Central memory CD4-positive, alpha-beta T cell (primary cell): ENCODE measurements around the gene FKBP2.
"Not testable (repeated sequence)": the region's sequence is repeated elsewhere in the genome, so short reads cannot be mapped to it uniquely, and the experiment has no call there.

Experiments
- DNase-seq: peaks from one replicate; pipeline ENCODE4 v3.0.0; 2022

FKBP2 gene

DNA sequence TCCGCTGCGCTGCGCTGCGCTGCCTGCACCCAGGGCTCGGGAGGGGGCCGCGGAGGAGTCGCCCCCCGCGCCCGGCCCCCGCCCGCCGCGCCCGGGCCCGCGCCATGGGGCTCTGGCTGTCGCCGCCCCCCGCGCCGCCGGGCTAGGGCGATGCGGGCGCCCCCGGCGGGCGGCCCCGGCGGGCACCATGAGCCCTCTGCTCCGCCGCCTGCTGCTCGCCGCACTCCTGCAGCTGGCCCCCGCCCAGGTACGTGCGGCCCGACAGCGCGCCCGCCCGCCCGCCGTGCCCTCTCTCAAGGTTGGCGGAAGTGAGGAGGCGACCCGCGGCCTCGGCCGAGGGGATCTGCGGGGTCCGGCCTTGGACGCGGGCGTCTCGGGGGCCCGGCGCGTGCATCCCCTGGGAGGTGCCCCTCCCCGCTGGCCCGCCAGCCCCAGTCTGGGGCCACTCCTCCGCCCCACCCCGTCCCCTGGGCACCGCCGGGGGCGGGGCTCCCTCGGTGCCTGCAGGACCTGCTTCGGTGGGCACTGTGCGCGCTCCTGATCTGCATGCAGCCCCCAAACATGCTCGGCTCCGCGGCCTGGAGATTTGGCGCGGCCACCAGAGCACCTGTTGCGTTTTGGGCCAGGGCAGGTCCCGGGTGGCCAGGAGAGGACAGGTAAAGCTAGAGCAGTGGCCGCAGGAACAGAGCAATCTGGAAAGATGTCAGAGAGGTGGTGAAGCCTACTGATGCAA, 6.1 kb upstream of the FKBP2 start:
- DNase-seq = peak; percentile 56

GRCh38 chr11:64235437-64236161, 5.3 kb upstream of the FKBP2 start:
- DNase-seq = no peak

- no peak for DNase-seq
These were observed 3.4 kb upstream of the FKBP2 start for GRCh38 chr11:64237484-64237951.

- DNase-seq = no peak
These were observed 2.8 kb upstream of the FKBP2 start for GRCh38 chr11:64238076-64238475.

DNA sequence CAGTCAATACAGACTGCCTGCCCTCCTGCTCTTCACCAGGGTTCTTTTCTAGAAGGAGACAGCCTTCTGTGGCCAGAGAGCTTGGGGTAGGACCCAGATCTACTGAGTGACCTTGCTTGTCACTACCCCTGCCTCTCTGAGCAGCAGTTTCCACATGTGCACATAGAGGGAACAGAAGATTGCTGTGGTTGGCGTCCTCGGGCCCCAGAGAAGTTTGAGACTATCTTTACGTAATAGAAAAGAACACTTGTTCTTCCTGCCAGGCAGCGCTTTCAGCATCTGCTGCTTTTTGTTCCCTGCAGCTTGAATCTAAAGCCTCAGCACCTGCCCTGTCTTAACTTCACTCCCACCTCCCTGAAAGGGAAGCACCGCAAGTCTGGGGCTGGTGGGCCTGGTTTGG, 1.9 kb upstream of the FKBP2 start:
- DNase-seq = no peak

GRCh38 chr11:64239662-64240434, 1.0 kb upstream of the FKBP2 start:
- DNase-seq = no peak

DNA sequence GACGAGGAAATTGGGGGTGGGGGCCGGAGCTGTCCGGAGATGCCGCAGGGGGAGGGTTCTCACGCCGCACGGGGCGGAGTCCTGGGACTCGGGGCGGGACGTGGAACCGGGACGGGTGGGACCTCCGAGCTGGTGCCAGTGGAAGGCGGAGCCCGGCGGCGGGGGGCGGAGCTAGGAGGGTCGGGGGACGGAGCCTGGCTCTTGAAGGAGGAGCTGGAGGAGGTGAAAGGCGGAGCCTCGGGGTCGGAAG, 271 bp downstream of the FKBP2 start:
- peak; percentile 100 for DNase-seq

DNA sequence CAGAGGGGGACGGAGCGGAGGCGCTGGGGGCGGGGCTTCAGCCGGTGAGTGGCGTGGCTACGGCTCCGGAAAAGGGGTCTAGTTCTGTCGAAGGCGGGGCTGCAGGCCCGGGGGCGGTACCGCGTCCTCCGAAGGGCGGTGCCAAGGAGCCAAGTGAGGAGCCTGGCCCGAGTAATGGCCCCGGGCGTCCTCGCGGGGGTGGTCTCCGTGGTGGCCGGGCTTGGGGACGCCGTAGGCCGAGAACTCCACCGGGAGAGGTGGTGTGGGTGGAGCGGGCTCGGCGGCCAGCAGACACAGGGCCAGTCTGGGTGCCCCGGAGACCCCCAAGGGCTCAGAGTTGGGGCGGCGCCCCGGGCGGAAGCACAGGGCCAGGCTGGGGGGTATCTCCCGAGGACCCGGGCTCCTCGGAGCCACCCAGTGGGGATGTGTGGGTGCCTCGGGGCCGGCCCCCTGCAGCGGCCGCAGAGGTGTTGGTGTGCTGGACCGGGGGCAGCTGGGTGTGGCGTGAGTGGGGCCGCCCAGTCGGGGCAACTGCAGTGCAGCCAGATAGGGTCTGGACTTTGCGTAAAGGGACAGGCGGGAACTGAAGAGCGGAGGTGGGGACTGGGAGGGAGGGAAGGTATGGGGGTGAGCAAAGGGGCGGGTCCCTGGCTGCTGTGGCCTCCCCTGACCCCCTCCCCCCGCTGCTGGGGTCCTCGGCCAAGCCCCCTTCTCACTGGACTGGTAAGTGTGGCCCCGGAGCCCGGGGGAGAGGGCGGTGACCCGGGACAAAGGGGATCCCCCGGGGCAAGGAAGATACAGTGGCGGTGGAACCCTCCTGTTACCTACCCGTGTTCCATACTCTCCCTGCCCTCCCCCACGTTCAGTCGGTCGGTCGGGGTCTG, 838 bp downstream of the FKBP2 start:
- no peak for DNase-seq

- no peak for DNase-seq
These were observed 2.5 kb downstream of the FKBP2 start for GRCh38 chr11:64243236-64243854.

- no peak for DNase-seq
These were observed 3.2 kb downstream of the FKBP2 start for GRCh38 chr11:64244107-64244506.

DNA sequence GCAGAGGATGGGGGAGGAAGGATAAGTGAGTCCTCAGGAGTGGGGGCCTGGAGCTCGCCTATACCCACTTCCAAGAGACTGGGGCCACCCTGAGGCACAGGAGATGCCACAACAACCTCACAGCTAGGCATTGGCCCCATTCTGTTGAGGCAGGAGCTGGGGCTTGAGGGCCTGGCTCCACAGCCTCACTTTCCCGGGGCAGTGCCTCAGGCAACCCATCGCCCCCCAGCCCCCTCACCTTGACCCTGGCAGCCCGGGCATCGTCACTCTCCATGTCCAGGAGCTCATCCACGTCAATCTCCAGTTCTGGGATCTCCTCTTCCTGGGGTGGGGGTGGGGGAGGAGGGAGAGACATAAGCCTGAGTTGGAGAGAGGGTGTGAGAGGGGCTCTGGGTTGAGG, 4.1 kb downstream of the FKBP2 start:
- no peak for DNase-seq

GRCh38 chr11:64245401-64245796, 4.5 kb downstream of the FKBP2 start:
- DNase-seq = peak; percentile 27

- DNase-seq = peak; percentile 30
These were observed 5.1 kb downstream of the FKBP2 start for GRCh38 chr11:64245797-64246620.

GRCh38 chr11:64246621-64246870, 5.7 kb downstream of the FKBP2 start:
- not testable (repeated sequence) for DNase-seq

GRCh38 chr11:64246871-64247728, 6.2 kb downstream of the FKBP2 start, which contains the start of gene PPP1R14B:
PPP1R14B (minus strand) TSS chr11:64246943; CDS start chr11:64246673, 270 bp downstream.
- peak; percentile 71 for DNase-seq

DNA sequence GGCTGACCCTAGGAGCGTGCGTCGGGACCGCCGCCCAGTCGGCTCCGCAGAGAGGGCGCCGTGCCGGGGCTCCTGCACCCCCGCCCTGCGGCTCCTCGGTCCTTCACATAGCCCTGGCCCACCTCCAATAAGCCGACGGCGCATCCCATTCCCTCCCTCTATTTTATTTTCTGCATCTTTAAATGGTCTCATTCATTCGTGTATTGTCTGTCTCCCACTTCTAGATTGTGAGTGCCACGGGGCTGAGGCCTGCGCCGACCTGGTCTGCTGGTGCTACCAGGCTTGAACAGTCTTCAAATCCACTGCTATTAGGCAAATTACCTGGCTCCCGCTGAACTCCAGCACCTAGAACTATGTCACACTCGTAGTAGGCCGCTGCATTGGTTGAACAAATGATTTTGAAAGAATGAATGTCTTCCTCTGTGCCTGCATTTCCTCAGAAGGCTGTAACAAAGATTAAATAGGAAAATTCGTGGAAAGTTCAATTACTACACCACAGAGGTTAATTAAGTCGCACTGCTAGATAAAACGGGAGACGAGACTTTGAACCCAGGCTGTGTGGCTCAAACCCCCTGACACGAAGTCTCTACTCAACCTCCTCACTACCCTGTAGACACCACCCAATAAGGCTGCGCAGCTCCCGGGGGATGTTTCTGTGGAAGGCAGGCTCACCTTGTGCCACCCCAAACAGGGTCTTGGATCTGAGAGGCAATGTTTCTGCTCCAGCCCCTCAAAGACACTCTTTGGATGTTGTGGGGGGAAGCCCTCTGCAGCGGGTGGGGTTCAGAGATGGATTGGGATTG, 7.0 kb downstream of the FKBP2 start:
- no peak for DNase-seq

GRCh38 chr11:64248578-64248977, 7.7 kb downstream of the FKBP2 start:
- no peak for DNase-seq

- no peak for DNase-seq
These were observed 8.1 kb downstream of the FKBP2 start for GRCh38 chr11:64249038-64249437.

DNA sequence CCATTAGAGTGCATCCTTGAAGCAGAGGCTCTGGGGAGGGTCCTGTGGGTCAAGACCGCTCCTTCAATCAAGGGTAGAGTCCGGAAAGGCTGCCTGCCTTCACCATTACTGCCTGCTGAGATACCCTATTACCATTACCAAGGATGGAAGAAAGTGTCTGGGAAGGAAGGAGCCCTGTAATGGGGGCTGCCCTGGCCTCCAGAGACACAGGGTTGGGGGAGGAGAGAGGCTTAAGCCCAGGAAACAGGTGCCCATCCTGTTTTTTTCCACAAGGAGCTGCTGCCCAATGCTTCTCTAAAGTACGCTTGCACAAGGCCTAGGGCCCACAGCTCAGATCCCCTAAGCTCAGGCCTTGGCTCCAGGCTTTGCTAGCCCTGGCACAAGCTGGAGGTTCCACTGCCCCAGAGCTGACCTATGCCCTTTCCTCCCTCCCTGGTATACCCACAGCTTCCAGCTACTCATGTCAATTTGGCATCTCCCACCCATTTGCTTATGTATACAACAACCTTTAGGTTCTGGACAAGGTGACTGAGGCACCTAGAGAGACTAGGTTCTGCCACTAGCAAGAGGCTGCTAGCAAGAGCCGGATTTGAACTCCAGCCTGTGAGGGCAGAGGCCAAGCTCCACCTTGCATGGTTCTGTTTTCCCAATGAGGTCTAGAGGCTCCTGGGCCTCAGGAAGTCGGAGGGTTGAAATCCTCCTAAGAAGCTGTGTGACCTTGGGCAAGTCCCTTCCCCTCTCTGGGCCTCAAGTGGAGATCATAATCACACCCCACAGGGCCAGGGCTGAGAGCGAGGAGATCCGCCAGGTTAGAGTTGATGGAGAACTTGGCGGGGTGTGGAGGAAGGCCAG, 8.9 kb downstream of the FKBP2 start:
- no peak for DNase-seq
